H9 (cell line): Measurements from ENCODE around the gene NGB. TPM values are rescaled to one million over a fixed set of nuclear protein-coding genes. Genes with fewer than 3 reads are reported as not detected.

Experiments used
- DNase-seq: peaks from one replicate; pipeline ENCODE4 v3.0.0-alpha.2; 2017
- H2AFZ ChIP-seq: one replicate; pipeline ENCODE4 v1.6.1; 2013; ENCODE audit warnings: mild to moderate bottlenecking, low read length, control low read depth, moderate library complexity
- H2AK5ac ChIP-seq: 2 replicates; pipeline ENCODE4 v1.6.1; 2013; ENCODE audit warnings: low read length, control low read depth, mixed read lengths; ENCODE audit not compliant: insufficient read length
- H2BK120ac ChIP-seq: one replicate; pipeline ENCODE4 v1.6.1; 2013; ENCODE audit warnings: low read depth, mild to moderate bottlenecking, low read length, control low read depth, inconsistent platforms; ENCODE audit not compliant: poor library complexity, severe bottlenecking
- H2BK12ac ChIP-seq: 2 replicates; pipeline ENCODE4 v1.6.1; 2013; ENCODE audit warnings: low read length, control low read depth, mixed read lengths, low read depth; ENCODE audit not compliant: insufficient read length
- H2BK15ac ChIP-seq: 2 replicates; pipeline ENCODE4 v1.6.1; 2013; ENCODE audit warnings: low read depth, low read length, control low read depth
- H2BK20ac ChIP-seq: one replicate; pipeline ENCODE4 v1.6.1; 2013; ENCODE audit warnings: low read depth, mild to moderate bottlenecking, low read length, control low read depth, inconsistent platforms; ENCODE audit not compliant: poor library complexity, severe bottlenecking
- H2BK5ac ChIP-seq: 2 replicates; pipeline ENCODE4 v1.6.1; 2013; ENCODE audit warnings: low read length, control low read depth, mixed read lengths; ENCODE audit not compliant: insufficient read length
- H3K14ac ChIP-seq: 2 replicates; pipeline ENCODE4 v1.6.1; 2013; ENCODE audit warnings: low read length, control low read depth; ENCODE audit not compliant: insufficient read depth
- H3K18ac ChIP-seq: 2 replicates; pipeline ENCODE4 v1.6.1; 2013; ENCODE audit warnings: low read depth, mild to moderate bottlenecking, mixed read lengths, low read length, control low read depth; ENCODE audit not compliant: insufficient read length
- H3K23ac ChIP-seq: 2 replicates; pipeline ENCODE4 v1.6.1; 2013; ENCODE audit warnings: low read length, control low read depth, mixed read lengths, low read depth; ENCODE audit not compliant: insufficient read length
- H3K23me2 ChIP-seq: 2 replicates; pipeline ENCODE4 v1.6.1; 2013; ENCODE audit warnings: low read depth, mild to moderate bottlenecking, mixed read lengths, low read length, control low read depth; ENCODE audit not compliant: insufficient read length, poor library complexity, severe bottlenecking
- H3K27ac ChIP-seq: 2 replicates; pipeline ENCODE4 v1.5.1; 2013; ENCODE audit warnings: low read length, control low read depth, mixed read lengths, low read depth; ENCODE audit not compliant: insufficient read length
- H3K27me3 ChIP-seq: 2 replicates; pipeline ENCODE4 v1.6.1; 2013; ENCODE audit warnings: low read length, control low read depth, inconsistent platforms; ENCODE audit not compliant: insufficient read depth
- H3K4ac ChIP-seq: 2 replicates; pipeline ENCODE4 v1.6.1; 2013; ENCODE audit warnings: low read depth, mild to moderate bottlenecking, control low read depth, inconsistent platforms, low read length, moderate library complexity
- H3K4me1 ChIP-seq: 2 replicates; pipeline ENCODE4 v1.6.1; 2013; ENCODE audit warnings: low read length, control low read depth, inconsistent platforms; ENCODE audit not compliant: insufficient read depth
- H3K4me2 ChIP-seq: 2 replicates; pipeline ENCODE4 v1.6.1; 2013; ENCODE audit warnings: low read length, control low read depth, mixed read lengths; ENCODE audit not compliant: insufficient read length, insufficient read depth
- H3K56ac ChIP-seq: 2 replicates; pipeline ENCODE4 v1.6.1; 2013; ENCODE audit warnings: low read depth, mild to moderate bottlenecking, mixed read lengths, low read length, control low read depth; ENCODE audit not compliant: insufficient read length
- H3K79me1 ChIP-seq: 2 replicates; pipeline ENCODE4 v1.6.1; 2013; ENCODE audit warnings: low read depth, mild to moderate bottlenecking, moderate library complexity, low read length, control low read depth, inconsistent platforms; ENCODE audit not compliant: insufficient read depth, poor library complexity, severe bottlenecking
- H3K79me2 ChIP-seq: 2 replicates; pipeline ENCODE4 v1.6.1; 2013; ENCODE audit warnings: low read length, control low read depth, inconsistent platforms; ENCODE audit not compliant: insufficient read depth
- H3K9ac ChIP-seq: 2 replicates; pipeline ENCODE4 v1.6.1; 2013; ENCODE audit warnings: low read length, control low read depth, mixed read lengths; ENCODE audit not compliant: insufficient read length; ENCODE audit errors: extremely low read depth
- H3K9me3 ChIP-seq: one replicate; pipeline ENCODE4 v1.6.1; 2013; ENCODE audit warnings: low read depth, low read length, inconsistent platforms; ENCODE audit not compliant: control insufficient read depth
- H3T11ph ChIP-seq: one replicate; pipeline ENCODE4 v1.6.1; 2013; ENCODE audit warnings: mild to moderate bottlenecking, low read length, control low read depth, inconsistent platforms
- H4K20me1 ChIP-seq: one replicate; pipeline ENCODE4 v1.6.1; 2013; ENCODE audit not compliant: control insufficient read depth, insufficient read length, insufficient read depth
- H4K5ac ChIP-seq: 2 replicates; pipeline ENCODE4 v1.6.1; 2013; ENCODE audit warnings: low read depth, mild to moderate bottlenecking, mixed read lengths, low read length, control low read depth; ENCODE audit not compliant: insufficient read length
- H4K8ac ChIP-seq: replicated peaks from 2 replicates; pipeline ENCODE4 v1.6.1; 2013; ENCODE audit warnings: low read length, control low read depth, mixed read lengths, low read depth; ENCODE audit not compliant: insufficient read length
- H4K91ac ChIP-seq: 2 replicates; pipeline ENCODE4 v1.6.1; 2013; ENCODE audit warnings: low read depth, mild to moderate bottlenecking, moderate library complexity, mixed read lengths, low read length, control low read depth; ENCODE audit not compliant: insufficient read length
- H3K27ac Mint-ChIP-seq, 3 experiments: 2 replicates in 2 of 3; 3 replicates in 1 of 3; pipeline ENCODE4 v1.8.0; 2020 to 2021; ENCODE audit warnings: mixed read lengths in 3 of 3, mild to moderate bottlenecking in 1 of 3, moderate library complexity in 1 of 3
- H3K27me3 Mint-ChIP-seq: 2 replicates; pipeline ENCODE4 v1.8.0; 2021; ENCODE audit warnings: low read depth, mild to moderate bottlenecking, moderate library complexity, mixed read lengths
- H3K36me3 Mint-ChIP-seq, 3 experiments: 2 replicates in 2 of 3; 3 replicates in 1 of 3; pipeline ENCODE4 v1.8.0; 2020 to 2021; ENCODE audit warnings: low read depth in 3 of 3, mixed read lengths in 3 of 3; ENCODE audit not compliant: insufficient read depth in 1 of 3
- H3K4me1 Mint-ChIP-seq, 2 experiments: 2 replicates each; pipeline ENCODE4 v1.8.0; 2020; ENCODE audit warnings: mixed read lengths in 2 of 2
- H3K4me3 Mint-ChIP-seq, 2 experiments: 2 replicates in 1 of 2; 3 replicates in 1 of 2; pipeline ENCODE4 v1.8.0; 2020 to 2021; ENCODE audit warnings: mild to moderate bottlenecking in 2 of 2, mixed read lengths in 2 of 2, moderate library complexity in 1 of 2
- H3K9me3 Mint-ChIP-seq, 2 experiments: 2 replicates in 1 of 2; 3 replicates in 1 of 2; pipeline ENCODE4 v1.8.0; 2020; ENCODE audit warnings: mild to moderate bottlenecking in 2 of 2, mixed read lengths in 2 of 2, moderate library complexity in 1 of 2
- WGBS: extraction: QIAGEN DNeasy Blood & Tissue Kit; methylation state at CpG from one replicate; pipeline ENCODE4 v1.1.7; 2013; ENCODE audit warnings: missing lambda C conversion rate, low lambda C conversion rate, mixed read lengths; ENCODE audit not compliant: insufficient read length; ENCODE audit errors: extremely low coverage; 5-methylcytosine and 5-hydroxymethylcytosine counted together
- total RNA-seq: library from RNA; stranded (reverse); gene quantifications from 2 replicates; pipeline ENCODE4 v1.2.1, GENCODE V29; 2021
- TF ChIP-seq, protein P1 (sequence below): fragments of 200-600 bp; sonication (generic); conservative IDR thresholded peaks from 3 replicates; pipeline ENCODE4 v1.8.0; 2021; ENCODE audit warnings: antibody characterized with exemption, mild to moderate bottlenecking

Gene NGB
- total RNA-seq, 1 experiment from 2014 or later = 0.26 TPM

DNA sequence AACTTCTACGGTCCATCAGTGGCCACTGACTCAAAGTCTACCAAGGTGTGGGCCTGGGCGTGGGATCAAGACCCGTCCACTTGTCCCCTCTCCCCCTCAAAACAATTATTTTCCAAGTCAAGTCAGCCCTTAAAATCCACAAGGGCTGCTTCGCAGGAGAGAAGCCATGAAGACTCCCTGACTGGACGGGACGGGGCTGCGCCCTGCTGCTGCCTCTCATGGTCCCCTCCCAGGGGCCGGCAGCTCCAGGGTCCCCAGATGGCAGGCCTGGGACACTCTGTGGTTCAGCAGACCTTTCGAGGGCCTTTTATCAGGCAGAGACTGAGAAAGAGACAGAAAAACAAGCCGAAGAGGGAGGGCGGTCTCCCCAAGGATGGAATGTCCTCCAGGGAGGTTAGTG is 10.8 kb downstream of the NGB start:
- no peaks in the 10 kb centered on the region for H3K9me3 ChIP-seq
- H3K27me3 ChIP-seq = no peaks in the 10 kb centered on the region
- H2BK20ac ChIP-seq = no peak overlapping the region
- H4K20me1 ChIP-seq = peaks cover 2% of the 10 kb centered on the region
- no CpG with 5 or more reads among the region's 11 CpGs for WGBS
- no peak overlapping the region for H3K4me2 ChIP-seq
- H3K18ac ChIP-seq = no peak overlapping the region
- no peaks in the 10 kb centered on the region for H3K36me3 Mint-ChIP-seq
- no peak overlapping the region for H2BK5ac ChIP-seq
- no peak overlapping the region for H4K8ac ChIP-seq
- H2AK5ac ChIP-seq = no peak overlapping the region
- H3K27ac Mint-ChIP-seq = no peak overlapping the region
- no peak overlapping the region for H3K4me3 Mint-ChIP-seq
- H3T11ph ChIP-seq = no peak overlapping the region
- no peak overlapping the region for H3K23ac ChIP-seq
- H3K23me2 ChIP-seq = no peaks in the 10 kb centered on the region
- H2BK12ac ChIP-seq = no peak overlapping the region
- TF ChIP-seq, protein P1, sequence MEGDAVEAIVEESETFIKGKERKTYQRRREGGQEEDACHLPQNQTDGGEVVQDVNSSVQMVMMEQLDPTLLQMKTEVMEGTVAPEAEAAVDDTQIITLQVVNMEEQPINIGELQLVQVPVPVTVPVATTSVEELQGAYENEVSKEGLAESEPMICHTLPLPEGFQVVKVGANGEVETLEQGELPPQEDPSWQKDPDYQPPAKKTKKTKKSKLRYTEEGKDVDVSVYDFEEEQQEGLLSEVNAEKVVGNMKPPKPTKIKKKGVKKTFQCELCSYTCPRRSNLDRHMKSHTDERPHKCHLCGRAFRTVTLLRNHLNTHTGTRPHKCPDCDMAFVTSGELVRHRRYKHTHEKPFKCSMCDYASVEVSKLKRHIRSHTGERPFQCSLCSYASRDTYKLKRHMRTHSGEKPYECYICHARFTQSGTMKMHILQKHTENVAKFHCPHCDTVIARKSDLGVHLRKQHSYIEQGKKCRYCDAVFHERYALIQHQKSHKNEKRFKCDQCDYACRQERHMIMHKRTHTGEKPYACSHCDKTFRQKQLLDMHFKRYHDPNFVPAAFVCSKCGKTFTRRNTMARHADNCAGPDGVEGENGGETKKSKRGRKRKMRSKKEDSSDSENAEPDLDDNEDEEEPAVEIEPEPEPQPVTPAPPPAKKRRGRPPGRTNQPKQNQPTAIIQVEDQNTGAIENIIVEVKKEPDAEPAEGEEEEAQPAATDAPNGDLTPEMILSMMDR = no peak
- H3K9me3 Mint-ChIP-seq = no peaks in the 10 kb centered on the region
- no peak overlapping the region for H4K5ac ChIP-seq
- peaks cover 2% of the 10 kb centered on the region for H3K27me3 Mint-ChIP-seq
- no peak overlapping the region for H2BK120ac ChIP-seq
- H3K4ac ChIP-seq = no peak overlapping the region
- H3K79me1 ChIP-seq = no peaks in the 10 kb centered on the region
- no peaks in the 10 kb centered on the region for H3K79me2 ChIP-seq
- H3K27ac ChIP-seq = no peak overlapping the region
- peaks cover 2 to 9% of the 10 kb centered on the region in 2 experiments for H3K4me1 Mint-ChIP-seq
- no peak overlapping the region for H4K91ac ChIP-seq
- no peak overlapping the region for H3K14ac ChIP-seq
- no peak overlapping the region for H2AFZ ChIP-seq
- H2BK15ac ChIP-seq = no peak overlapping the region
- H3K9ac ChIP-seq = no peak overlapping the region
- H3K4me1 ChIP-seq = no peaks in the 10 kb centered on the region
- no peak for DNase-seq
- no peak overlapping the region for H3K56ac ChIP-seq
